CD4-positive, CD25-positive, alpha-beta regulatory T cell (primary cell): ENCODE measurements around the gene EXOC4. TPM values are rescaled to one million over a fixed set of nuclear protein-coding genes. Genes with fewer than 3 reads are reported as not detected.

Experiments
- ATAC-seq, 2 donors: fragments of 150-1000 bp; cut with Tn5 transposase; one replicate each; pipeline ENCODE4 v1.10.0; 2021; ENCODE audit warnings: low read depth in 2 of 2, moderate number of reproducible peaks in 2 of 2, moderate library complexity in 1 of 2
- DNase-seq, 3 donors: peaks; one replicate each; pipeline versions ENCODE4 v3.0.0 to v3.0.0-alpha.2; 2012 to 2022; ENCODE audit warnings: mixed read lengths in 1 of 3
- H3K27ac ChIP-seq: one replicate; pipeline ENCODE4 v1.7.0; 2013; ENCODE audit warnings: mild to moderate bottlenecking, low read length; ENCODE audit not compliant: insufficient read depth, poor library complexity, severe bottlenecking
- H3K27me3 ChIP-seq: one replicate; pipeline ENCODE4 v1.7.0; 2013; ENCODE audit warnings: low read length; ENCODE audit not compliant: control insufficient read depth, insufficient read depth
- H3K36me3 ChIP-seq: one replicate; pipeline ENCODE4 v1.7.0; 2013; ENCODE audit warnings: mild to moderate bottlenecking, low read length, moderate library complexity; ENCODE audit not compliant: control insufficient read depth, insufficient read depth
- H3K4me1 ChIP-seq: 2 replicates; pipeline ENCODE4 v1.7.0; 2013; ENCODE audit warnings: mild to moderate bottlenecking, low read length; ENCODE audit not compliant: insufficient read depth, control insufficient read depth, poor library complexity, severe bottlenecking
- H3K4me3 ChIP-seq: one replicate; pipeline ENCODE4 v1.7.0; 2013; ENCODE audit warnings: low read depth, mild to moderate bottlenecking, low read length, moderate library complexity
- H3K9me3 ChIP-seq, 2 experiments: 1 replicate in 1 of 2; 2 replicates in 1 of 2; pipeline ENCODE4 v1.7.0; 2013; ENCODE audit warnings: low read length in 2 of 2, mild to moderate bottlenecking in 1 of 2, moderate library complexity in 1 of 2; ENCODE audit not compliant: control insufficient read depth in 2 of 2
- H3K27ac Mint-ChIP-seq, 3 donors: one replicate each; pipeline ENCODE4 v1.8.0; 2020 to 2022; ENCODE audit warnings: mild to moderate bottlenecking in 3 of 3, mixed read lengths in 3 of 3, moderate library complexity in 2 of 3
- H3K27me3 Mint-ChIP-seq: one replicate; pipeline ENCODE4 v1.8.0; 2022; ENCODE audit warnings: mild to moderate bottlenecking, mixed read lengths
- H3K36me3 Mint-ChIP-seq: one replicate; pipeline ENCODE4 v1.8.0; 2020; ENCODE audit warnings: mixed read lengths
- H3K4me1 Mint-ChIP-seq, 4 donors: one replicate each; pipeline ENCODE4 v1.8.0; 2020 to 2022; ENCODE audit warnings: mixed read lengths in 4 of 4, mild to moderate bottlenecking in 1 of 4
- H3K4me3 Mint-ChIP-seq, 4 donors: one replicate each; pipeline ENCODE4 v1.8.0; 2020 to 2022; ENCODE audit warnings: mild to moderate bottlenecking in 4 of 4, mixed read lengths in 4 of 4, moderate library complexity in 3 of 4
- H3K9me3 Mint-ChIP-seq, 7 donors: one replicate each; pipeline ENCODE4 v1.8.0; 2020 to 2022; ENCODE audit warnings: mixed read lengths in 7 of 7, mild to moderate bottlenecking in 3 of 7, moderate library complexity in 2 of 7
- polyA plus RNA-seq, 4 donors: library from polyadenylated mRNA; unstranded; fragments of 300-500 nt; fragmentation: Illumina TruSeq; gene quantifications; one replicate each; pipeline ENCODE4 v1.2.3, GENCODE V29; 2021
- total RNA-seq: library from RNA; stranded (reverse); gene quantifications from one replicate; pipeline ENCODE4 v1.2.3, GENCODE V29; 2022

The EXOC4 gene
- total and polyA plus RNA-seq, 5 donors from 2014 or later = 39.1 to 118 (median 52.2) TPM

DNA sequence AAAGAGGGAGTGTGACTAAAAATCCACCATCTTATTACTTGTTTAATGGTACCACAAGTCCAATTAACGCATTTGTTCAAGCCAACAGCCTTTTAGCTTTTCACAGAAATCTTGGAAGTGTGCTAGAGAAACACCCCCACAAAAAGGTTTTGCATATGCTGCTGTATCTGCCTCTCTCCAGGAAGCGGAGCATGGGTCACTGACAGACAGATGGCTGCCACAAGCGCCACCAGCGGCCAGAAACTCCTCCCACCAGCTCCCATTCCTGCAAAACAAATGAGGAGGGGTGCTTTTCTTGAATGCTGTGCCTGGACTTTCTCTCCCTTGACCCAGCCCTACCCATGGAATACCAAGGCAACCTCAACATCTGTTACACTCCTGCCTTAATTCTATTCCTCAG is 698.0 kb downstream of the EXOC4 start:
- DNase-seq = no peak
- no peak overlapping the region for H3K27ac ChIP-seq
- no peak overlapping the region for H3K4me3 ChIP-seq
- peaks cover 42% of the 10 kb centered on the region for H3K36me3 Mint-ChIP-seq
- no peaks in the 10 kb centered on the region for H3K36me3 ChIP-seq
- H3K4me1 Mint-ChIP-seq = peaks cover 0 to 3% (median 0%) of the 10 kb centered on the region in 4 donors
- H3K27me3 ChIP-seq = no peaks in the 10 kb centered on the region
- H3K27me3 Mint-ChIP-seq = no peaks in the 10 kb centered on the region
- H3K9me3 Mint-ChIP-seq = peaks cover 0 to 9% (median 0%) of the 10 kb centered on the region in 7 donors
- H3K4me1 ChIP-seq = no peaks in the 10 kb centered on the region
- no peak overlapping the region for H3K4me3 Mint-ChIP-seq
- H3K9me3 ChIP-seq = no peaks in the 10 kb centered on the region
- H3K27ac Mint-ChIP-seq = no peak overlapping the region
- ATAC-seq = no peak

DNA sequence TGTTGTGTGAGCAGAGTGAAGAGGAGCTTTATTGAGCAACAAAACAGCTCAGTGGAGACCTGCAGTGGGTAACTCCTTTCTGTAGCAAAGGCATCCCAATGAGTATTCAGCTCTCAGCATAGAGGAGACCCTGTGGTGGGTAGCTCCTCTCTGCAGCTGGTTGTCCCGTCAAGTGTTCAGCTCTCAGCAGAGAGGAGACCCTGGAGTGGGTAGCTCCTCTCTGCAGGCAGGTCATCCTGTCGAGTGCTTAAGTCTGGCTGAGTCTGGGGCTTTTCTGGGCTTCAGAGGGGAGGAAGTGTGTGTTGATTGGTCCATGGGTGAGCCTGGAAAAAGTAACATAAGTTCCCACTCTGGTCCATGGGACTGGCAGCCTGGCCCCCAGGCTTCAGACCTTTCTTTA is 702.3 kb downstream of the EXOC4 start:
- Histone ChIP-seq H3K4me1 (no peaks in the 10 kb centered on the region), H3K27ac (no peak overlapping the region), H3K4me3 (no peak overlapping the region), H3K9me3 (no peaks in the 10 kb centered on the region), H3K27me3 (no peaks in the 10 kb centered on the region), H3K36me3 (no peaks in the 10 kb centered on the region)
- H3K27ac Mint-ChIP-seq = no peak overlapping the region
- DNase-seq (no peak), ATAC-seq (no peak)
- H3K27me3 Mint-ChIP-seq = no peaks in the 10 kb centered on the region
- no peak overlapping the region for H3K4me3 Mint-ChIP-seq
- H3K9me3 Mint-ChIP-seq = peaks cover 0 to 9% (median 0%) of the 10 kb centered on the region in 7 donors
- peaks cover 0 to 12% (median 6%) of the 10 kb centered on the region in 4 donors for H3K4me1 Mint-ChIP-seq
- peaks cover 26% of the 10 kb centered on the region for H3K36me3 Mint-ChIP-seq

DNA sequence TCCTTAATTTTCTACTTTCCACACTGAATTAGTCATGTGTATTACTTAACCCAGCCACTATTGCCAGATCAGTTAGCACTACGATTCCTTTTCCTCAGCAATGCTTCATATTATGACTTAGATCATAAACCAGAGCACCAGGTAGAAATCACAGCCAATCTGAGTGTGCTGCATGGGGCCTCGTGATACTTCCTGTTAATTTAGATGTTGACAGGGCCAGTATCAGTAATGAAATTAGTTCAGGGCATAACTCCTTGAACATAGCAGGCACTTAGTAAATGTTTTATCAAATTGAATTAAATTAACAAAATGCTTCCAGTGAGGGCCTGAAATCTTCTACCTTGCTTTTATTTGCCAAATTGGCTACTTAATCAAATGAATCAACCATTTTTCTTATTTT is 705.0 kb downstream of the EXOC4 start:
- peaks cover 31% of the 10 kb centered on the region for H3K36me3 Mint-ChIP-seq
- Histone ChIP-seq H3K4me1 (no peaks in the 10 kb centered on the region), H3K36me3 (no peaks in the 10 kb centered on the region), H3K4me3 (no peak overlapping the region), H3K9me3 (no peaks in the 10 kb centered on the region), H3K27me3 (no peaks in the 10 kb centered on the region), H3K27ac (no peak overlapping the region)
- H3K27ac Mint-ChIP-seq = no peak overlapping the region
- no peak for DNase-seq
- peaks cover 0 to 3% (median 0%) of the 10 kb centered on the region in 7 donors for H3K9me3 Mint-ChIP-seq
- H3K4me1 Mint-ChIP-seq = peaks cover 0 to 13% (median 6%) of the 10 kb centered on the region in 4 donors
- ATAC-seq = no peak
- H3K27me3 Mint-ChIP-seq = no peaks in the 10 kb centered on the region
- no peak overlapping the region for H3K4me3 Mint-ChIP-seq

DNA sequence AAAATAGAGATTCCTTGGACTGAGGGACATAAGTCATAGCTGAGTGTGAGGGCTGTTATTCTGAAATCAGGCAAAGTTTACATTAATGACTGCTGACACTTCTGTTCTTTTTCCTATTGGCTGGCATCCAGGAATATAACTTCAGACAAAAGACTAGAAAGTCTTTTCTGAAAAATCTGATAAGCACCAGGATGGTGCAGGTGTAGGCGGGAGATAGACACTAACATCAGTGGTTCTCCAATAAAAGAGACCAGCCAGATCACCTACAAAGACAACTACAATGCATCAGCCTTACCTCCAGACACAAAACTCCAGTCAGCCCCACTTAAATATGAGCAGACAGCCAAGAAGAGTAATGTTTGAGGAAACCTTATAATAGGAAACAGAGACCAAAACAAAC is 705.9 kb downstream of the EXOC4 start:
- H3K27me3 ChIP-seq = no peaks in the 10 kb centered on the region
- no peaks in the 10 kb centered on the region for H3K36me3 ChIP-seq
- peaks cover 36% of the 10 kb centered on the region for H3K36me3 Mint-ChIP-seq
- no peak overlapping the region for H3K4me3 ChIP-seq
- DNase-seq (no peak), ATAC-seq (no peak)
- H3K27ac ChIP-seq = no peak overlapping the region
- H3K4me1 ChIP-seq = no peaks in the 10 kb centered on the region
- no peaks in the 10 kb centered on the region for H3K9me3 ChIP-seq
- peak overlapping the region in 1 of 3 donors; percentile 5 for H3K27ac Mint-ChIP-seq
- H3K4me1 Mint-ChIP-seq = peaks cover 0 to 13% (median 6%) of the 10 kb centered on the region in 4 donors
- H3K4me3 Mint-ChIP-seq = no peak overlapping the region
- H3K9me3 Mint-ChIP-seq = peaks cover 0 to 8% (median 0%) of the 10 kb centered on the region in 7 donors
- H3K27me3 Mint-ChIP-seq = no peaks in the 10 kb centered on the region

DNA sequence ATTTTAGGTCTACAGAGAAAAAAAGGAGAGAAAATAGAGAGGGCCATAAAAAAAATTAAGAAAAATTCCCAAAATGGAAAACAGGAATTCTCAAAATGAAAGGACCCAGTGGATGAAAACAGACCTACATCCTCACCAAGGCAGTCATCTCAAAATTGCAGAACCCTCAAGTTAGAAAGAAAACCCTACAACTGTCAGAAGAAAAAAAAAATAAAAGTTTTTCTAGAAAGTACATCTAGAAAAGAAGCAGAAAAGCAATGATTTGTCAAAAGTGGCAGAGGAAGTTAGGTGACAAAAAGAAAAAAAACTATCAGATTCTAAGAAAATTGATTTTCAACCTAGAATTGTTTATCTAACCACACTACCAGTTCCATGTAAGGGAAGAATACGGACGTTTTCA is 706.6 kb downstream of the EXOC4 start:
- H3K36me3 Mint-ChIP-seq = peaks cover 42% of the 10 kb centered on the region
- ATAC-seq (no peak), DNase-seq (no peak)
- Histone ChIP-seq H3K9me3 (no peaks in the 10 kb centered on the region), H3K36me3 (no peaks in the 10 kb centered on the region), H3K4me1 (no peaks in the 10 kb centered on the region), H3K27ac (no peak overlapping the region), H3K4me3 (no peak overlapping the region), H3K27me3 (no peaks in the 10 kb centered on the region)
- H3K27ac Mint-ChIP-seq = no peak overlapping the region
- H3K4me1 Mint-ChIP-seq = peaks cover 0 to 13% (median 6%) of the 10 kb centered on the region in 4 donors
- H3K9me3 Mint-ChIP-seq = peaks cover 0 to 10% (median 0%) of the 10 kb centered on the region in 7 donors
- H3K27me3 Mint-ChIP-seq = no peaks in the 10 kb centered on the region
- no peak overlapping the region for H3K4me3 Mint-ChIP-seq

DNA sequence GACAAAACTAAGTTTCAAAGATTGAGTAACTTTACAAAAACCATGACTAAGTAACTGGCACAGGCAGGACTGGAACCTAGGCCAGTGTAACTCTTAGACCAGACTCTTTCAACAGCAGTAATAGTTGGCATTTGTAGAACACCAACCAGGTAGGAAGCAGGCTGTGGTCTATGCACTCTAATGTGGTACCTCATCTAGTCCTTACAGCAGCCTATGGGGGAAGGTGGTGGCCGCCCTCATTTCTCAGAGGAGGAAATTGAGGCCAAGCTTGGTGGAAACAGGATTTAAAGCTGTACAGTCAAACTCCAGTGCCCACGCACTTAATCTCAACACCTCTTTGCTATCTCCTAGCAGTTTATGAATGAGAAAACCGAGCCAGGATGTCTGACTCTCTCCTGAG is 708.8 kb downstream of the EXOC4 start:
- H3K27ac ChIP-seq = no peak overlapping the region
- Mint-ChIP-seq H3K27ac (no peak overlapping the region), H3K27me3 (no peaks in the 10 kb centered on the region), H3K9me3 (peaks cover 0 to 27% (median 8%) of the 10 kb centered on the region in 7 donors), H3K4me3 (no peak overlapping the region), H3K4me1 (peaks cover 0 to 10% (median 3%) of the 10 kb centered on the region in 4 donors), H3K36me3 (peaks cover 58% of the 10 kb centered on the region)
- no peaks in the 10 kb centered on the region for H3K4me1 ChIP-seq
- ATAC-seq = no peak
- no peaks in the 10 kb centered on the region for H3K36me3 ChIP-seq
- H3K4me3 ChIP-seq = no peak overlapping the region
- no peaks in the 10 kb centered on the region for H3K9me3 ChIP-seq
- DNase-seq = peak in 1 of 3 donors; percentile 26
- H3K27me3 ChIP-seq = no peaks in the 10 kb centered on the region

DNA sequence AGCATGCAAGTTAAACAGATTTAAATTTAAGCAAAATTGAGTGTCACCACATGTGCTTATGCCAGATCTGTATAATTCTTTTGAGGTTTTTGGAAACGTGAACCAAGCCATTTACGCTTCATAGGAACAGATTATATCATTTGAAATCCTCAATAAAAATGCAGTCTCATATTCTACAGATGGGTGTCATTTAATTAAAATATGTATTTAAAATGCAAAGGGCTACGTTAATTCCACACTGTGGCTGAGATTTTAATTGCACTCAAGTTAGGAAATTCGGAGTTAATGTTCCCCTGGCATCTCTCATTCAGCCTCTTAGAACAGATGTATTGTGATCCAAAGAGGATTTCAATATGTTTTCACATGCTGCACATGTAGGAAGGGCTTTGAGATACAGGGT is 709.8 kb downstream of the EXOC4 start:
- Mint-ChIP-seq H3K9me3 (peaks cover 0 to 36% (median 8%) of the 10 kb centered on the region in 7 donors), H3K27ac (no peak overlapping the region), H3K4me3 (no peak overlapping the region), H3K4me1 (peaks cover 0 to 8% (median 2%) of the 10 kb centered on the region in 4 donors), H3K36me3 (peaks cover 67% of the 10 kb centered on the region), H3K27me3 (no peaks in the 10 kb centered on the region)
- DNase-seq (no peak), ATAC-seq (no peak)
- H3K4me1 ChIP-seq = no peaks in the 10 kb centered on the region
- H3K27me3 ChIP-seq = no peaks in the 10 kb centered on the region
- no peaks in the 10 kb centered on the region for H3K36me3 ChIP-seq
- H3K27ac ChIP-seq = no peak overlapping the region
- H3K4me3 ChIP-seq = no peak overlapping the region
- H3K9me3 ChIP-seq = no peaks in the 10 kb centered on the region

DNA sequence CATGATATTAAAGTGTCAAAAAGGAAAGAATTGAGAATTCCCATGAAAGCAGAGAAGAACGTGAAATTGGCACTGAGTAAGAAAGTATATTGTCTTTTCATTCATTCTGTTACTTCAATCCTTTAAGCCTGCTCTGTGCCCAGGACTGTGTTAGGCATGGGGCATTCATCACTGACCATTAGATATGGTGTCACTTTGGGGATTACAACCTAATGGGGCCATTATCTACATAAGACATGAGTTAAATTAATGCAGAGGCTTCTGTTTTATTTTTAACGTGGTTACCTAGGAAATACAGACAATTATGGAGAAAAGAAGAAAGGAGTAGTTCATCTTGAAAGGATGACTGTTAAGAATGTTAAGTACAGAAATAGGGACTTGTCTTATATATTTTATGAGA is 710.8 kb downstream of the EXOC4 start:
- Histone ChIP-seq H3K36me3 (no peaks in the 10 kb centered on the region), H3K4me3 (no peak overlapping the region), H3K27ac (no peak overlapping the region), H3K4me1 (no peaks in the 10 kb centered on the region), H3K27me3 (no peaks in the 10 kb centered on the region), H3K9me3 (no peaks in the 10 kb centered on the region)
- ATAC-seq (no peak), DNase-seq (no peak)
- Mint-ChIP-seq H3K4me3 (no peak overlapping the region), H3K4me1 (peaks cover 0 to 6% (median 2%) of the 10 kb centered on the region in 4 donors), H3K27me3 (no peaks in the 10 kb centered on the region), H3K27ac (no peak overlapping the region), H3K36me3 (peaks cover 73% of the 10 kb centered on the region), H3K9me3 (peaks cover 0 to 40% (median 11%) of the 10 kb centered on the region in 7 donors)
